Endothelial cell of umbilical vein (primary cell): ENCODE measurements around the gene C1orf210. TPM values are rescaled to one million over a fixed set of nuclear protein-coding genes. Genes with fewer than 3 reads are reported as not detected.

ENCODE experiments used
- BruUV-seq: library from RNA; stranded (reverse); fragments of 400-500 nt; replicated peaks from 2 replicates; lab custom pipeline; 2021; lab: Mats Ljungman, UMichigan
- CTCF ChIA-PET: fragments of 300-600, 350-600 bp; sonication (Branson Sonifier 250); formaldehyde crosslinking; loops from one replicate; lab custom pipeline; 2021; ENCODE audit warnings: antibody characterized with exemption, inconsistent platforms; lab: Charles Lee
- POLR2A ChIA-PET: fragments of 300-600, 350-600 bp; sonication (Branson Sonifier 250); formaldehyde crosslinking; loops from one replicate; lab custom pipeline; 2021; ENCODE audit warnings: antibody characterized with exemption, inconsistent platforms; lab: Charles Lee
- DNase-seq: peaks from one replicate; pipeline ENCODE4 v3.0.0-alpha.2; 2011; ENCODE audit warnings: low read depth, low spot score
- FAIRE-seq: peaks from 2 replicates; lab custom pipeline; 2011; peaks lifted over from hg19 to GRCh38; lab: Jason Lieb, UNC
- H2AFZ ChIP-seq: 2 replicates; pipeline ENCODE4 v1.6.0; 2012; ENCODE audit warnings: low read depth, low read length, control low read depth, inconsistent platforms
- H3K27ac ChIP-seq: 2 replicates; pipeline ENCODE4 v1.5.1; 2011; ENCODE audit warnings: low read depth, mild to moderate bottlenecking, control low read depth, low read length, moderate library complexity; ENCODE audit not compliant: insufficient read depth
- H3K27me3 ChIP-seq, 2 experiments: 2 replicates each; pipeline versions ENCODE4 v1.6.0 to v1.6.1; 2011; ENCODE audit warnings: low read length in 2 of 2, mixed read lengths in 1 of 2; ENCODE audit not compliant: control insufficient read depth in 2 of 2, insufficient read depth in 2 of 2
- H3K36me3 ChIP-seq, 2 experiments: 2 replicates in 1 of 2; 3 replicates in 1 of 2; pipeline ENCODE4 v1.5.1; 2011; ENCODE audit warnings: low read length in 2 of 2, mild to moderate bottlenecking in 1 of 2, moderate library complexity in 1 of 2; ENCODE audit not compliant: control insufficient read depth in 2 of 2, insufficient read depth in 2 of 2; ENCODE audit errors: extremely low read depth in 1 of 2
- H3K4me1 ChIP-seq: 3 replicates; pipeline ENCODE4 v1.5.1; 2011; ENCODE audit warnings: mild to moderate bottlenecking, low read length; ENCODE audit not compliant: control insufficient read depth, insufficient read depth; ENCODE audit errors: extremely low read depth
- H3K4me2 ChIP-seq: 2 replicates; pipeline ENCODE4 v1.6.1; 2011; ENCODE audit warnings: low read length, control low read depth, mixed read lengths; ENCODE audit not compliant: insufficient read depth
- H3K4me3 ChIP-seq, 3 experiments: fragments of 200-600 bp in 1 of 3; sonication (generic), shearing (Covaris generic) in 1 of 3; replicated peaks in 1 of 3; 2 replicates each; pipeline ENCODE4 v1.5.1; 2011 to 2016; ENCODE audit warnings: control low read depth in 3 of 3, low read length in 3 of 3, mild to moderate bottlenecking in 2 of 3, inconsistent platforms in 1 of 3, low read depth in 1 of 3, moderate library complexity in 1 of 3; ENCODE audit not compliant: insufficient read depth in 1 of 3
- H3K79me2 ChIP-seq: 2 replicates; pipeline ENCODE4 v1.6.0; 2012; ENCODE audit warnings: low read length, inconsistent platforms; ENCODE audit not compliant: control insufficient read depth, insufficient read depth
- H3K9ac ChIP-seq: replicated peaks from 2 replicates; pipeline ENCODE3; 2011; ENCODE audit warnings: low read length, control low read depth; ENCODE audit not compliant: insufficient read depth; ENCODE audit errors: extremely low read depth
- H3K9me1 ChIP-seq: replicated peaks from 3 replicates; pipeline ENCODE4 v1.6.0; 2011; ENCODE audit warnings: mild to moderate bottlenecking, low read length; ENCODE audit not compliant: control insufficient read depth, insufficient read depth; ENCODE audit errors: extremely low read depth
- H3K9me3 ChIP-seq: replicated peaks from 2 replicates; pipeline ENCODE4 v1.5.1; 2012; ENCODE audit warnings: low read length, inconsistent platforms; ENCODE audit not compliant: control insufficient read depth, insufficient read depth
- H4K20me1 ChIP-seq: replicated peaks from 2 replicates; pipeline ENCODE3; 2011; ENCODE audit warnings: mild to moderate bottlenecking, low read length; ENCODE audit not compliant: control insufficient read depth, insufficient read depth; ENCODE audit errors: extremely low read depth
- EZH2 ChIP-seq: IDR thresholded peaks from 2 replicates; pipeline ENCODE4 v1.6.1; 2012; ENCODE audit warnings: borderline replicate concordance, low read depth, mild to moderate bottlenecking, moderate library complexity, low read length, inconsistent platforms; ENCODE audit not compliant: severe bottlenecking
- FOS ChIP-seq: IDR thresholded peaks from 2 replicates; pipeline ENCODE4 v1.6.1; 2011; ENCODE audit warnings: mild to moderate bottlenecking, low read length, moderate library complexity, borderline replicate concordance; ENCODE audit not compliant: insufficient read depth
- GATA2 ChIP-seq: IDR thresholded peaks from 2 replicates; pipeline ENCODE4 v1.7.0; 2011; ENCODE audit warnings: low read depth, mild to moderate bottlenecking, moderate library complexity, mixed read lengths, low read length; ENCODE audit not compliant: insufficient read length, insufficient read depth
- JUN ChIP-seq: IDR thresholded peaks from 2 replicates; pipeline ENCODE4 v1.6.1; 2011; ENCODE audit warnings: borderline replicate concordance, low read depth; ENCODE audit not compliant: insufficient read length, insufficient read depth
- MAX ChIP-seq: IDR thresholded peaks from 2 replicates; pipeline ENCODE4 v1.6.1; 2011; ENCODE audit not compliant: insufficient read depth, insufficient read length
- MYC ChIP-seq: IDR thresholded peaks from one replicate; pipeline ENCODE4 v1.6.1; 2011; ENCODE audit warnings: mild to moderate bottlenecking, low read depth, low read length
- POLR2A ChIP-seq: IDR thresholded peaks from 2 replicates; pipeline ENCODE4 v1.6.1; 2012; ENCODE audit warnings: low read depth, mild to moderate bottlenecking, control low read depth, low read length
- POLR2AphosphoS5 ChIP-seq: IDR thresholded peaks from 2 replicates; pipeline ENCODE4 v1.6.1; 2012; ENCODE audit warnings: low read depth, mild to moderate bottlenecking, control low read depth, low read length, moderate library complexity; ENCODE audit not compliant: insufficient read depth
- dilution Hi-C: fragments of 300-500 bp; cut with MboI; formaldehyde crosslinking; loops from one replicate; pipeline ENCODE4 v1.15.0; 2019; ENCODE audit warnings: low sequenced_read_pairs; ENCODE audit not compliant: extremely low pct_ligation_motif_present
- intact Hi-C: fragments of 100-400 bp; cut with micrococcal nuclease; formaldehyde crosslinking; loops from one replicate; pipeline ENCODE4 v1.10.0; 2022
- polyA plus RNA-seq, 4 experiments: library from polyadenylated mRNA; depleted of rRNA in 3 of 4; stranded (reverse) in 3 of 4; unstranded in 1 of 4; fragments of >200 nt; gene quantifications; 2 replicates each; pipeline versions ENCODE4 v1.2.1 to v1.2.3, GENCODE V29; 2011 to 2012; ENCODE audit warnings: missing spikeins in 1 of 4
- total RNA-seq: library from RNA; stranded (reverse); gene quantifications from 2 replicates; pipeline ENCODE4 v1.2.3, GENCODE V29; 2021
- TF ChIP-seq, protein P1 (sequence below), 2 donors: IDR thresholded peaks; 1 replicate in 1 of 2; 2 replicates in 1 of 2; pipeline ENCODE4 v1.5.1; 2011; ENCODE audit warnings: low read length in 2 of 2, mild to moderate bottlenecking in 2 of 2, moderate library complexity in 2 of 2, control low read depth in 1 of 2, inconsistent platforms in 1 of 2, low read depth in 1 of 2; ENCODE audit not compliant: insufficient read depth in 1 of 2; ENCODE audit errors: extremely low read depth in 1 of 2

The C1orf210 gene
- total and polyA plus RNA-seq, 2 donors (not counting 3 experiments of a cell fraction or from before 2014, with no cell fraction given): not detected

- Histone ChIP-seq H3K9me3 (no peaks in the 10 kb centered on the region), H3K79me2 (no peaks in the 10 kb centered on the region), H3K9ac (peak overlapping the region; percentile 51), H3K27me3 (no peaks in the 10 kb centered on the region), H2AFZ (peak overlapping the region; percentile 87), H3K4me2 (peak overlapping the region; percentile 83), H3K9me1 (no peaks in the 10 kb centered on the region), H4K20me1 (no peaks in the 10 kb centered on the region), H3K4me1 (peaks cover 14% of the 10 kb centered on the region), H3K27ac (peak overlapping the region; percentile 84), H3K36me3 (no peaks in the 10 kb centered on the region), H3K4me3 (peak overlapping the region in 1 of 3 experiments; percentile 32)
- dilution Hi-C loops: loop anchor here (25.0 kb wide), 1 partner anchor 180 kb away; no protein-coding TSS in a partner anchor
- TF ChIP-seq JUN (peak; percentile 59), MYC (no peak), GATA2 (no peak), FOS (peak; percentile 78), POLR2AphosphoS5 (no peak), EZH2 (no peak), MAX (peak; percentile 71), POLR2A (no peak)
- TF ChIP-seq, protein P1, sequence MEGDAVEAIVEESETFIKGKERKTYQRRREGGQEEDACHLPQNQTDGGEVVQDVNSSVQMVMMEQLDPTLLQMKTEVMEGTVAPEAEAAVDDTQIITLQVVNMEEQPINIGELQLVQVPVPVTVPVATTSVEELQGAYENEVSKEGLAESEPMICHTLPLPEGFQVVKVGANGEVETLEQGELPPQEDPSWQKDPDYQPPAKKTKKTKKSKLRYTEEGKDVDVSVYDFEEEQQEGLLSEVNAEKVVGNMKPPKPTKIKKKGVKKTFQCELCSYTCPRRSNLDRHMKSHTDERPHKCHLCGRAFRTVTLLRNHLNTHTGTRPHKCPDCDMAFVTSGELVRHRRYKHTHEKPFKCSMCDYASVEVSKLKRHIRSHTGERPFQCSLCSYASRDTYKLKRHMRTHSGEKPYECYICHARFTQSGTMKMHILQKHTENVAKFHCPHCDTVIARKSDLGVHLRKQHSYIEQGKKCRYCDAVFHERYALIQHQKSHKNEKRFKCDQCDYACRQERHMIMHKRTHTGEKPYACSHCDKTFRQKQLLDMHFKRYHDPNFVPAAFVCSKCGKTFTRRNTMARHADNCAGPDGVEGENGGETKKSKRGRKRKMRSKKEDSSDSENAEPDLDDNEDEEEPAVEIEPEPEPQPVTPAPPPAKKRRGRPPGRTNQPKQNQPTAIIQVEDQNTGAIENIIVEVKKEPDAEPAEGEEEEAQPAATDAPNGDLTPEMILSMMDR (IDR thresholded peaks at IDR 0.05; ENCODE audit: extremely low read depth in 1 of 2, insufficient read depth in 1 of 2, low read depth in 1 of 2, low read length in 2 of 2): no peak
- ChIA-PET POLR2A (interaction anchor here (0.8 to 2.1 kb wide), 3 partner anchors 12 to 195 kb away, joined by 3 to 8 read pairs (median 5); no protein-coding TSS in a partner anchor), CTCF (interaction anchor here (0.6 to 7.4 kb wide), 8 partner anchors 61 to 531 kb away, joined by 3 to 269 read pairs (median 4); partner anchors contain the start of genes CDC20, CFAP57, EBNA1BP2 and ELOVL1)
- DNase-seq (peak; percentile 90), FAIRE-seq (peak; percentile 96)
- BruUV-seq: no TSS peak
- intact Hi-C loops: no loop called here
Measured at GRCh38 chr1:43232074-43232473, 53.3 kb downstream of the C1orf210 start.

Other genes starting within 250 kb of the C1orf210 start
- gene EBNA1BP2, start 113.3 kb downstream of the C1orf210 start, total RNA-seq: 104 and 105 TPM in 2 replicates
- gene EBNA1BP2, start 113.3 kb downstream of the C1orf210 start, polyA plus RNA-seq: 32.1 and 47.8 TPM in 2 replicates
- gene CFAP57, start 113.3 kb downstream of the C1orf210 start, total RNA-seq: 0.28 and 0.88 TPM in 2 replicates
- 0.83 and 0.91 TPM in 2 replicates for gene CFAP57, start 113.3 kb downstream of the C1orf210 start, polyA plus RNA-seq
- not detected in 2 replicates for gene TMEM125, start 15.6 kb downstream of the C1orf210 start, total RNA-seq
- 0.06 and 0.17 TPM in 2 replicates for gene TMEM125, start 15.6 kb downstream of the C1orf210 start, polyA plus RNA-seq
- 562 and 620 TPM in 2 replicates for gene TIE1, start 15.4 kb upstream of the C1orf210 start, total RNA-seq
- gene TIE1, start 15.4 kb upstream of the C1orf210 start, polyA plus RNA-seq: 531 and 629 TPM in 2 replicates
- gene MPL, start 52.2 kb upstream of the C1orf210 start, total RNA-seq: 0.18 and 0.24 TPM in 2 replicates
- gene MPL, start 52.2 kb upstream of the C1orf210 start, polyA plus RNA-seq: 0.13 and 0.14 TPM in 2 replicates
- gene CDC20, start 73.4 kb upstream of the C1orf210 start, total RNA-seq: 156 and 170 TPM in 2 replicates
- gene CDC20, start 73.4 kb upstream of the C1orf210 start, polyA plus RNA-seq: 129 and 130 TPM in 2 replicates
- gene ELOVL1, start 82.4 kb upstream of the C1orf210 start, total RNA-seq: 126 and 134 TPM in 2 replicates
- 303 and 353 TPM in 2 replicates for gene ELOVL1, start 82.4 kb upstream of the C1orf210 start, polyA plus RNA-seq
- gene MED8, start 104.2 kb upstream of the C1orf210 start, total RNA-seq: 41.9 and 45.6 TPM in 2 replicates
- gene MED8, start 104.2 kb upstream of the C1orf210 start, polyA plus RNA-seq: 15.9 and 19.6 TPM in 2 replicates
- gene SZT2, start 104.3 kb upstream of the C1orf210 start, total RNA-seq: 49.9 and 50.3 TPM in 2 replicates
- gene SZT2, start 104.3 kb upstream of the C1orf210 start, polyA plus RNA-seq: 11.4 TPM in 2 replicates
- 266 and 342 TPM in 2 replicates for gene HYI, start 168.3 kb upstream of the C1orf210 start, total RNA-seq
- gene HYI, start 168.3 kb upstream of the C1orf210 start, polyA plus RNA-seq: 324 and 351 TPM in 2 replicates
- gene PTPRF, start 245.3 kb upstream of the C1orf210 start, total RNA-seq: 271 and 338 TPM in 2 replicates
- gene PTPRF, start 245.3 kb upstream of the C1orf210 start, polyA plus RNA-seq: 217 and 267 TPM in 2 replicates